Measurements from ENCODE around the gene BANK1.
"Not testable (repeated sequence)": the region's sequence is repeated elsewhere in the genome, so short reads cannot be mapped to it uniquely, and the experiment has no call there.

BANK1 gene

GRCh38 chr4:101824500-101824899 is 34.0 kb downstream of the BANK1 start:
- DNase-seq, result no peak

GRCh38 chr4:101825953-101826352 is 35.4 kb downstream of the BANK1 start:
- DNase-seq, result no peak

GRCh38 chr4:101831816-101832215 is 41.3 kb downstream of the BANK1 start:
- DNase-seq, result no peak

- DNase-seq, result no peak
These were observed 43.0 kb downstream of the BANK1 start for GRCh38 chr4:101833480-101833879.

GRCh38 chr4:101835121-101835904 is 44.8 kb downstream of the BANK1 start:
- DNase-seq, result peak; percentile 74

GRCh38 chr4:101843054-101843453 is 52.5 kb downstream of the BANK1 start:
- DNase-seq, result no peak

- no peak for DNase-seq
These were observed 56.0 kb downstream of the BANK1 start for GRCh38 chr4:101846550-101846949.

GRCh38 chr4:101850698-101851097 is 60.2 kb downstream of the BANK1 start:
- no peak for DNase-seq

GRCh38 chr4:101851672-101852071 is 61.1 kb downstream of the BANK1 start:
- DNase-seq, result no peak

GRCh38 chr4:101853028-101853427 is 62.5 kb downstream of the BANK1 start:
- no peak for DNase-seq

GRCh38 chr4:101853691-101854090 is 63.2 kb downstream of the BANK1 start:
- DNase-seq, result no peak

GRCh38 chr4:101855239-101855638 is 64.7 kb downstream of the BANK1 start:
- no peak for DNase-seq

GRCh38 chr4:101856149-101856548 is 65.6 kb downstream of the BANK1 start:
- no peak for DNase-seq

- no peak for DNase-seq
These were observed 66.6 kb downstream of the BANK1 start for GRCh38 chr4:101857176-101857575.

GRCh38 chr4:101858641-101859040 is 68.1 kb downstream of the BANK1 start:
- no peak for DNase-seq

- no peak for DNase-seq
These were observed 72.1 kb downstream of the BANK1 start for GRCh38 chr4:101862595-101862994.

- DNase-seq, result no peak
These were observed 74.1 kb downstream of the BANK1 start for GRCh38 chr4:101864660-101865059.

GRCh38 chr4:101865501-101866062 is 75.1 kb downstream of the BANK1 start:
- DNase-seq, result no peak

GRCh38 chr4:101870874-101871273 is 80.3 kb downstream of the BANK1 start:
- DNase-seq, result no peak

GRCh38 chr4:101871962-101872676 is 81.6 kb downstream of the BANK1 start:
- no peak for DNase-seq

GRCh38 chr4:101885574-101885973 is 95.0 kb downstream of the BANK1 start:
- DNase-seq, result peak; percentile 90

- DNase-seq, result peak; percentile 0
These were observed 96.3 kb downstream of the BANK1 start for GRCh38 chr4:101886826-101887225.

GRCh38 chr4:101888472-101888871 is 97.9 kb downstream of the BANK1 start:
- no peak for DNase-seq

GRCh38 chr4:101905527-101905926 is 115.0 kb downstream of the BANK1 start:
- not testable (repeated sequence) for DNase-seq
